Upper lobe of left lung (tissue), 4 donors: Measurements from ENCODE around the gene SMCHD1.
"Not testable (repeated sequence)": the region's sequence is repeated elsewhere in the genome, so short reads cannot be mapped to it uniquely, and the experiment has no call there.

ENCODE experiments used
- CTCF ChIP-seq, 6 experiments: fragments of 450-650 bp in 4 of 6; fragments of 200-600 bp in 2 of 6; sonication (generic) in 2 of 6; IDR thresholded peaks; one replicate each; pipeline ENCODE4 v1.5.1; 2016 to 2019; ENCODE audit warnings: antibody characterized with exemption in 6 of 6
- POLR2A ChIP-seq, 4 donors: fragments of 450-650 bp; IDR thresholded peaks; one replicate each; pipeline ENCODE4 v1.5.1; 2016 to 2017; ENCODE audit warnings: antibody characterized with exemption in 4 of 4, mild to moderate bottlenecking in 2 of 4
- POLR2AphosphoS5 ChIP-seq, 2 donors: sonication (generic); formaldehyde crosslinking; IDR thresholded peaks; one replicate each; pipeline ENCODE4 v1.5.1; 2017; ENCODE audit warnings: antibody characterized with exemption in 2 of 2

- not testable (repeated sequence) for TF ChIP-seq CTCF, POLR2A, POLR2AphosphoS5 (IDR thresholded peaks at IDR 0.05)
Measured at GRCh38 chr18:2740082-2740481, 84.6 kb downstream of the SMCHD1 start.
